HepG2 (cell line): ENCODE results near the gene ZFP64. TPM values are rescaled to one million over a fixed set of nuclear protein-coding genes. Genes with fewer than 3 reads are reported as not detected.
A peak's percentile ranks its signal among the peaks of the same experiment; 100 is the strongest.

Experiments
- ERF ChIP-seq: IDR thresholded peaks from 2 replicates; pipeline ENCODE4 v1.6.1; 2018; ENCODE audit warnings: missing biosample characterization, missing genetic modification reagents
- FOXA1 ChIP-seq, 2 experiments: fragments of 450-650 bp in 1 of 2; sonication (generic) in 1 of 2; formaldehyde crosslinking in 1 of 2; IDR thresholded peaks; 2 replicates each; pipeline versions ENCODE4 v1.4.0 to v1.6.1; 2016 to 2020; ENCODE audit warnings: missing genetic modification reagents in 1 of 2
- FOXK1 ChIP-seq: sonication (generic); formaldehyde crosslinking; IDR thresholded peaks from 2 replicates; pipeline ENCODE4 v1.4.0; 2020; ENCODE audit warnings: low read depth, missing genetic modification reagents, borderline replicate concordance
- HNF4G ChIP-seq, 2 experiments: sonication (generic) in 1 of 2; formaldehyde crosslinking in 1 of 2; IDR thresholded peaks; 2 replicates each; pipeline versions ENCODE4 v1.4.0 to v1.6.1; 2011 to 2020; ENCODE audit warnings: borderline replicate concordance in 2 of 2, low read depth in 2 of 2, mild to moderate bottlenecking in 2 of 2, low read length in 1 of 2, missing genetic modification reagents in 1 of 2, moderate library complexity in 1 of 2
- KLF15 ChIP-seq: sonication (generic); formaldehyde crosslinking; IDR thresholded peaks from 2 replicates; pipeline ENCODE4 v1.8.1; 2023; ENCODE audit warnings: borderline replicate concordance, mild to moderate bottlenecking, inconsistent platforms, missing genetic modification reagents, mixed read lengths
- MAFK ChIP-seq, 2 experiments: IDR thresholded peaks in 1 of 2; conservative IDR thresholded peaks in 1 of 2; 2 replicates each; pipeline ENCODE4 v1.6.1; 2011; ENCODE audit warnings: improper control_type of control experiment in 2 of 2, low read length in 2 of 2
- MED13 ChIP-seq: sonication (generic); formaldehyde crosslinking; IDR thresholded peaks from 2 replicates; pipeline ENCODE4 v1.5.0; 2020; ENCODE audit warnings: missing genetic modification reagents
- MIER2 ChIP-seq: IDR thresholded peaks from 2 replicates; pipeline ENCODE4 v1.6.1; 2016; ENCODE audit warnings: missing biosample characterization, missing genetic modification reagents
- MIXL1 ChIP-seq: IDR thresholded peaks from 2 replicates; pipeline ENCODE4 v1.6.1; 2016
- PHF21A ChIP-seq: sonication (generic); formaldehyde crosslinking; IDR thresholded peaks from 2 replicates; pipeline ENCODE4 v1.5.0; 2020; ENCODE audit warnings: mild to moderate bottlenecking, missing genetic modification reagents
- RBAK ChIP-seq: sonication (generic); formaldehyde crosslinking; IDR thresholded peaks from 2 replicates; pipeline ENCODE4 v1.5.1; 2020; ENCODE audit warnings: mild to moderate bottlenecking, missing genetic modification reagents
- RBM39 ChIP-seq: fragments of 200-400 bp; formaldehyde crosslinking; IDR thresholded peaks from one replicate; pipeline ENCODE4 v1.6.1; 2018; ENCODE audit warnings: antibody characterized with exemption, mild to moderate bottlenecking, low read depth, low read length; ENCODE audit not compliant: poor library complexity, severe bottlenecking
- SOX6 ChIP-seq, 2 experiments: fragments of 450-650 bp in 1 of 2; sonication (generic) in 1 of 2; formaldehyde crosslinking in 1 of 2; IDR thresholded peaks; 2 replicates each; pipeline versions ENCODE4 v1.4.0 to v1.6.1; 2017 to 2020; ENCODE audit warnings: antibody characterized with exemption in 1 of 2, mild to moderate bottlenecking in 1 of 2, missing genetic modification reagents in 1 of 2
- TARDBP ChIP-seq: sonication (generic); formaldehyde crosslinking; IDR thresholded peaks from 2 replicates; pipeline ENCODE4 v1.8.0; 2022; ENCODE audit warnings: mild to moderate bottlenecking, missing genetic modification reagents
- TBL1XR1 ChIP-seq: fragments of 150-350 bp; IDR thresholded peaks from 2 replicates; pipeline ENCODE4 v1.6.1; 2014; ENCODE audit warnings: borderline replicate concordance, low read length; ENCODE audit not compliant: partially characterized antibody
- THAP11 ChIP-seq: IDR thresholded peaks from 2 replicates; pipeline ENCODE4 v1.6.1; 2016; ENCODE audit warnings: missing biosample characterization, missing genetic modification reagents
- U2AF1 ChIP-seq: fragments of 200-400 bp; formaldehyde crosslinking; optimal IDR thresholded peaks from 2 replicates; pipeline ENCODE3; 2017; ENCODE audit warnings: mild to moderate bottlenecking, low read depth, low read length
- XBP1 ChIP-seq: sonication (generic); formaldehyde crosslinking; IDR thresholded peaks from 2 replicates; pipeline ENCODE4 v1.5.0; 2020; ENCODE audit warnings: missing genetic modification reagents
- ZBTB8A ChIP-seq: sonication (generic); formaldehyde crosslinking; IDR thresholded peaks from 2 replicates; pipeline ENCODE4 v1.4.0; 2020; ENCODE audit warnings: mild to moderate bottlenecking, low read depth, missing genetic modification reagents, borderline replicate concordance
- ZNF234 ChIP-seq: sonication (generic); formaldehyde crosslinking; conservative IDR thresholded peaks from 2 replicates; pipeline ENCODE4 v1.5.1; 2020; ENCODE audit warnings: mild to moderate bottlenecking, missing genetic modification reagents
- ZNF7 ChIP-seq: IDR thresholded peaks from 2 replicates; pipeline ENCODE4 v1.6.1; 2016; ENCODE audit warnings: missing biosample characterization, missing genetic modification reagents
- polyA plus RNA-seq, 8 experiments: library from polyadenylated mRNA; depleted of rRNA in 3 of 8; stranded (reverse) in 7 of 8; unstranded in 1 of 8; fragments of >200 nt; fragmentation: Illumina TruSeq in 4 of 8; extraction: Trizol in 4 of 8; gene quantifications; 2 replicates each; pipeline versions ENCODE4 v1.2.1 to v1.2.3, GENCODE V29; 2011 to 2016; ENCODE audit warnings: low read depth in 4 of 8, missing spikeins in 1 of 8, mixed read lengths in 1 of 8; ENCODE audit not compliant: insufficient read depth in 1 of 8
- total RNA-seq, 5 experiments: library from RNA; depleted of rRNA; stranded (reverse); fragments of >200 nt; fragmentation: Illumina TruSeq; extraction: Trizol; gene quantifications; 2 replicates each; pipeline ENCODE4 v1.2.3, GENCODE V29; 2016; ENCODE audit warnings: low read depth in 1 of 5
- TF ChIP-seq, protein P1 (sequence below), 2 experiments: sonication (generic) in 1 of 2; formaldehyde crosslinking in 1 of 2; IDR thresholded peaks; 2 replicates each; pipeline versions ENCODE4 v1.4.0 to v1.6.1; 2018 to 2020; ENCODE audit warnings: missing genetic modification reagents in 2 of 2, borderline replicate concordance in 1 of 2, low read depth in 1 of 2, mild to moderate bottlenecking in 1 of 2, missing biosample characterization in 1 of 2
- TF ChIP-seq, protein P2 (sequence below): IDR thresholded peaks from 2 replicates; pipeline ENCODE4 v1.6.1; 2016; ENCODE audit warnings: control low read depth
- TF ChIP-seq, protein P3 (sequence below): sonication (generic); formaldehyde crosslinking; IDR thresholded peaks from 2 replicates; pipeline ENCODE4 v1.9.0; 2021; ENCODE audit warnings: missing genetic modification reagents, borderline replicate concordance

The ZFP64 gene
- total and polyA plus RNA-seq, 2 of the 13 experiments (the other 11 are each of a cell fraction or from before 2014, with no cell fraction given) = 12.0 to 24.3 TPM

DNA sequence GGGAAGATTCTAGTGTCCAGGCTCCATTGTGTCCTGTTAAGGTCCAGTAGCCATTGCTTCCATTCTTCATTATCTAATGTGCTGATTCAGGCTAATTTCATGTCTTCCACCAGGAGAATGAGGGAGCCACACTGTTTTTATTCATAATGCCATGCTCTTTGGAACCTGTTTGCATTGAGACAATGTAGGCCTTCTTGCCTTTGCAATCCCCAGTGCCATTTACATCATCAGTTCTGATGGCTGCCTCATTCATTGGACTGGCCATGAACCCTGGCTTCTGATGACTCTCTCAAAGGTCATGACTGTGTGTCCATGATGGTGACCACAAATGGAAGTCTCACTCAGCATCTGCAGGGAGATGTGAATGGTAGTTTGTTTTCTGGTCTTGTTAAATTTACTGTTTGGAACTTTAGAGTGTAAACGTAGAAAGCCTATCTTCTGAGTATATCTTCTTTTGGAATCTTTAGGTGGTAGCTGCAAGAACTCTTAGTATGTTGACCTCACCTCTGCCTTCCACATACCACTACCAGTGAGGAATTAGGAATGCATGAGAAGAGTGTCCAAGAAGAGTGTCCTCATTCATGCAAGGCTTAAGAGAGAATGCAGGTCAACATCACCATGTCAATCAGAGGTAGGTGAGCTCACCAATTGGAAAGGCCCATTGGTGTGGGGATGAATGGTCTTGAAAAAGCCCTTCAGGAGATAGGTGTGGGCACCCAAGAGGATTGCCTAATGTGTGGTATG is 42.9 kb upstream of the ZFP64 start (continued):
- TF ChIP-seq MIXL1 (CRISPR knock-in tag) = 0 out of 2 replicates have a peak, but pooled peaks have one; percentile 14
- TF ChIP-seq TARDBP (CRISPR knock-in tag) = no peak
- peak; percentile 98 to 99 for TF ChIP-seq MAFK (conservative IDR thresholded peaks at IDR 0.05 in 1 of 2, IDR thresholded peaks at IDR 0.05 in 1 of 2; ENCODE audit: low read length in 2 of 2)
- TF ChIP-seq FOXK1 (CRISPR knock-in tag) = peak; percentile 41; the same call in 1 of the 2 replicates
- TF ChIP-seq FOXA1 (IDR thresholded peaks at IDR 0.05) = no peak
- TF ChIP-seq FOXA1 (CRISPR knock-in tag; IDR thresholded peaks at IDR 0.05) = peak; percentile 12; the same call in 1 of the 2 replicates
- TF ChIP-seq ZNF234 = no peak
- no peak for TF ChIP-seq RBAK (CRISPR knock-in tag)
- TF ChIP-seq XBP1 (CRISPR knock-in tag) = no peak
- peak; percentile 59; the same call in 1 of the 2 replicates for TF ChIP-seq HNF4G (IDR thresholded peaks at IDR 0.05; ENCODE audit: borderline replicate concordance, low read depth, low read length)
- TF ChIP-seq HNF4G (CRISPR knock-in tag; IDR thresholded peaks at IDR 0.05; ENCODE audit: borderline replicate concordance, low read depth) = no peak
- no peak for TF ChIP-seq ZNF7 (CRISPR knock-in tag)
- no peak for TF ChIP-seq U2AF1
- TF ChIP-seq, protein P1, sequence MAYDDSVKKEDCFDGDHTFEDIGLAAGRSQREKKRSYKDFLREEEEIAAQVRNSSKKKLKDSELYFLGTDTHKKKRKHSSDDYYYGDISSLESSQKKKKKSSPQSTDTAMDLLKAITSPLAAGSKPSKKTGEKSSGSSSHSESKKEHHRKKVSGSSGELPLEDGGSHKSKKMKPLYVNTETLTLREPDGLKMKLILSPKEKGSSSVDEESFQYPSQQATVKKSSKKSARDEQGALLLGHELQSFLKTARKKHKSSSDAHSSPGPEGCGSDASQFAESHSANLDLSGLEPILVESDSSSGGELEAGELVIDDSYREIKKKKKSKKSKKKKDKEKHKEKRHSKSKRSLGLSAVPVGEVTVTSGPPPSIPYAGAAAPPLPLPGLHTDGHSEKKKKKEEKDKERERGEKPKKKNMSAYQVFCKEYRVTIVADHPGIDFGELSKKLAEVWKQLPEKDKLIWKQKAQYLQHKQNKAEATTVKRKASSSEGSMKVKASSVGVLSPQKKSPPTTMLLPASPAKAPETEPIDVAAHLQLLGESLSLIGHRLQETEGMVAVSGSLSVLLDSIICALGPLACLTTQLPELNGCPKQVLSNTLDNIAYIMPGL (CRISPR knock-in tag; IDR thresholded peaks at IDR 0.05; ENCODE audit: borderline replicate concordance in 1 of 2, low read depth in 1 of 2) = no peak
- peak; percentile 72 for TF ChIP-seq TBL1XR1
- TF ChIP-seq RBM39 = no peak
- TF ChIP-seq ERF (CRISPR knock-in tag) = no peak
- TF ChIP-seq MED13 (CRISPR knock-in tag) = no peak
- no peak for TF ChIP-seq KLF15 (CRISPR knock-in tag)
- no peak for TF ChIP-seq ZBTB8A (CRISPR knock-in tag)
- TF ChIP-seq, protein P2, sequence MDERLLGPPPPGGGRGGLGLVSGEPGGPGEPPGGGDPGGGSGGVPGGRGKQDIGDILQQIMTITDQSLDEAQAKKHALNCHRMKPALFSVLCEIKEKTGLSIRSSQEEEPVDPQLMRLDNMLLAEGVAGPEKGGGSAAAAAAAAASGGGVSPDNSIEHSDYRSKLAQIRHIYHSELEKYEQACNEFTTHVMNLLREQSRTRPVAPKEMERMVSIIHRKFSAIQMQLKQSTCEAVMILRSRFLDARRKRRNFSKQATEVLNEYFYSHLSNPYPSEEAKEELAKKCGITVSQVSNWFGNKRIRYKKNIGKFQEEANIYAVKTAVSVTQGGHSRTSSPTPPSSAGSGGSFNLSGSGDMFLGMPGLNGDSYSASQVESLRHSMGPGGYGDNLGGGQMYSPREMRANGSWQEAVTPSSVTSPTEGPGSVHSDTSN = peak; percentile 30; the same call in 1 of the 2 replicates
- no peak for TF ChIP-seq PHF21A (CRISPR knock-in tag)
- TF ChIP-seq SOX6 (IDR thresholded peaks at IDR 0.05) = no peak
- peak; percentile 83 for TF ChIP-seq SOX6 (CRISPR knock-in tag; IDR thresholded peaks at IDR 0.05)
- TF ChIP-seq, protein P3, sequence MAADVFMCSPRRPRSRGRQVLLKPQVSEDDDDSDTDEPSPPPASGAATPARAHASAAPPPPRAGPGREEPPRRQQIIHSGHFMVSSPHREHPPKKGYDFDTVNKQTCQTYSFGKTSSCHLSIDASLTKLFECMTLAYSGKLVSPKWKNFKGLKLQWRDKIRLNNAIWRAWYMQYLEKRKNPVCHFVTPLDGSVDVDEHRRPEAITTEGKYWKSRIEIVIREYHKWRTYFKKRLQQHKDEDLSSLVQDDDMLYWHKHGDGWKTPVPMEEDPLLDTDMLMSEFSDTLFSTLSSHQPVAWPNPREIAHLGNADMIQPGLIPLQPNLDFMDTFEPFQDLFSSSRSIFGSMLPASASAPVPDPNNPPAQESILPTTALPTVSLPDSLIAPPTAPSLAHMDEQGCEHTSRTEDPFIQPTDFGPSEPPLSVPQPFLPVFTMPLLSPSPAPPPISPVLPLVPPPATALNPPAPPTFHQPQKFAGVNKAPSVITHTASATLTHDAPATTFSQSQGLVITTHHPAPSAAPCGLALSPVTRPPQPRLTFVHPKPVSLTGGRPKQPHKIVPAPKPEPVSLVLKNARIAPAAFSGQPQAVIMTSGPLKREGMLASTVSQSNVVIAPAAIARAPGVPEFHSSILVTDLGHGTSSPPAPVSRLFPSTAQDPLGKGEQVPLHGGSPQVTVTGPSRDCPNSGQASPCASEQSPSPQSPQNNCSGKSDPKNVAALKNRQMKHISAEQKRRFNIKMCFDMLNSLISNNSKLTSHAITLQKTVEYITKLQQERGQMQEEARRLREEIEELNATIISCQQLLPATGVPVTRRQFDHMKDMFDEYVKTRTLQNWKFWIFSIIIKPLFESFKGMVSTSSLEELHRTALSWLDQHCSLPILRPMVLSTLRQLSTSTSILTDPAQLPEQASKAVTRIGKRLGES (CRISPR knock-in tag) = no peak
- peak; percentile 72 for TF ChIP-seq MIER2 (CRISPR knock-in tag)
- peak; percentile 64 for TF ChIP-seq THAP11 (CRISPR knock-in tag)
